GM19043 (cell line): ENCODE results near the gene PABPC1L2B.
"Not testable (repeated sequence)": the region's sequence is repeated elsewhere in the genome, so short reads cannot be mapped to it uniquely, and the experiment has no call there.

Experiments
- ATAC-seq: cut with Tn5 transposase; IDR thresholded peaks from one replicate; pipeline ENCODE4 v1.9.1; 2021; ENCODE audit warnings: low read depth; ENCODE audit not compliant: unreplicated experiment

The PABPC1L2B gene

DNA sequence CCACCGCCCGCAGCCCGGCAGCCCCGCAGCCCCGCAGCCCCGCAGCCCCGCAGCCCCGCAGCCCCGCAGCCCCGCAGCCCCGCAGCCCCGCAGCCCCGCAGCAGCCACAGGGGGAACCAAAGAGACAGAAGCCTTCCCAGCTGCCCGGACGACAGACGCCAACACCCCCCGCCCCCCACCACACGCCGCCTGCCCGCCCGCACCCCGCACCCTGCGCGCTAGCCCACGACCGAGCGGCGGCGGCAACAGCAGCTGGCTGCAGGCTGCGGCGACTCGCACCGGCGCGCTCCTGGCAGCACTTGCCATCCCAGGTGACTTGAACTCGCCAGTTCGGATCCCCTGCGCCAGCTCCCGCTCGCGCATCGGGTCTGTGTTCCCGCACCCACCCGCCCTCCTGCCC lies at the start of gene PABPC1L2B:
TSS of gene PABPC1L2B (plus strand) at position 207 of the 400 bp plus-strand sequence. CDS start 704 bp downstream, outside the sequence.
- ATAC-seq = not testable (repeated sequence)

- ATAC-seq = not testable (repeated sequence)
These were observed 42.8 kb upstream of the PABPC1L2B start for GRCh38 chrX:72959971-72960370.

DNA sequence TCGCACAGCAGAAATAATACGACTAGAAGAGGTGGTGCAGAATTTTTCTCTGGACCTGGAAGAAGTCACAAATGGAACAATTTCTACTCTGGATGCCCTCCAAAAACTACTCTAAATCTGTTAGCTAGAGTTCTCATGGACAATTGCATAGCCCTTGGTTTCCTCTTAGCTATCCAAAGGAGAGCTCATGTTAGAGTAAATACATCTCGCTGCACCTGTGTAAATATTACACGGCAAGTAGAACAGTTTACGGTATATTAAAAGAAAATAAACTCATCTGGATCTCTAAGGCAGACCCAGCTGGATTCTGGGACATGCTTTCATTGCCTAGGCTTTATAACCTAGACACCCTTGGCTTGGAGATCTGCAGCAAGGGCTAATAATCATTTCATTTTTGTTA lies 30.9 kb upstream of the PABPC1L2B start:
- not testable (repeated sequence) for ATAC-seq

GRCh38 chrX:72974885-72975284 lies 27.9 kb upstream of the PABPC1L2B start:
- not testable (repeated sequence) for ATAC-seq

- ATAC-seq = not testable (repeated sequence)
These were observed 21.8 kb upstream of the PABPC1L2B start for GRCh38 chrX:72980894-72981469.

DNA sequence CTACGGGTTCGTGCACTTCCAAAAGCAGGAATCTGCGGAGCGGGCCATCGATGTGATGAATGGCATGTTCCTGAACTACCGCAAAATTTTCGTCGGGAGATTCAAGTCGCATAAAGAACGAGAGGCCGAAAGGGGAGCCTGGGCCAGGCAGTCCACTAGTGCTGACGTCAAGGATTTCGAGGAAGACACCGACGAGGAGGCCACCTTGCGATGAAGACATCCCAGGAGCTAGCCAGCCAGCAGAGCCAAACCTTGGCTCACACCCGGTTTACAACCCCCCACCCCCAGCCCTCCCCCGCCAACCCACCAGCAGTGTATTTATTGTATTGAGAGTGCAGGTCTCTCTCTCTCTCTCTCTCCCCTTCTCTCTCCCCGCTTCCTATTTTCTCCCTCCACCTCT lies 1.3 kb downstream of the PABPC1L2B start:
- not testable (repeated sequence) for ATAC-seq

DNA sequence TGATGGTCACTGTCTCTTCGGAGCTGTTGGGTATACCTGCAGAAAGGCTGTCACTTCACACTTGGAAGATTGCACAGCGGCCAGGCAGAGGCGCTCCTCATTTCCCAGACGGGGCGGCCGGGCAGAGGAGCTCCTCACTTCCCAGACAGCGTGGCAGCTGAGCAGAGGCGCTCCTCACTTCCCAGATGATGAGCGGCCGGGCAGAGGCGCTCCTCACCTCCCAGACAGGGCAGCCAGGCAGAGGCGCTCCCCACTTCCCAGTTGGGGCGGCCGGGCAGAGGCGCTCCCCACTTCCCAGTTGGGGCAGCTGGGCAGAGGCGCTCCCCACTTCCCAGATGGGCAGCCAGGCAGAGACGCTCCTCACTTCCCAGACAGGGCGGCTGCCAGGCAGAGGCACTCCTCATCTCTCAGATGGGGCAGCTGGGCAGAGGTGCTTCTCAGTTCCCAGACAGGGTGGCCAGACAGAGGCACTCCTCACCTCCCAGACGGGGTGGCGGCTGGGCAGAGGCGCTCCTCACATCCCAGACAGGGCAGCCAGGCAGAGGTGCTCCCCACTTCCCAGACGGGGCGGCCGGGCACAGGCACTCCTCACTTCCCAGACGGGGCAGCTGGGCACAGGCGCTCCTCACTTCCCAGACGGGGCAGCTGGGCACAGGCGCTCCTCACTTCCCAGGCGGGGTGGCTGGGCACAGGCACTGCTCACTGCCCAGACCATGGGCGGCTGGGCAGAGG lies 18.8 kb downstream of the PABPC1L2B start:
- ATAC-seq = no peak

- not testable (repeated sequence) for ATAC-seq
These were observed 19.3 kb downstream of the PABPC1L2B start for GRCh38 chrX:73022093-73022445.

DNA sequence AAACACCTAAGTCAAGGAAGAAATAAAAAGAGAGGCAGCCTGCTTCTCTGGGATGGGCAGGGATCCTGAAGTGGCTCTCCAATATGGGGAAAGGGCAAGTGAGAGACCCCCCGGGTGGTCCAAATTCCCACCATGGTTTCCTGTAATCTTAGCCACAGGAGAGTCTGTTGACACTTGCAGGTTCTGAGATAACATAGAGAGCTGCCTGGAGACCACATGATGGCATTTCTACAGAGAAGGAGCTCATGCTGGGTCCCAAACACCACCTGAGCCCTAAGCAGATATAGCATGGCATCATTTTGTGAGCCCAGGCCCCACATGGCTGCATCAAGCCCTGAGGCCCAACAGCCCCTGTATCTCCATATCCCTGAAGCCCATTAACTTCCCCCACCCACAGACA lies 26.1 kb downstream of the PABPC1L2B start:
- ATAC-seq = no peak
